ENCODE data around the gene APLP1. TPM values are rescaled to one million over a fixed set of nuclear protein-coding genes. Genes with fewer than 3 reads are reported as not detected.
"Not testable (repeated sequence)": the region's sequence is repeated elsewhere in the genome, so short reads cannot be mapped to it uniquely, and the experiment has no call there.

Gene APLP1
- not detected for total RNA-seq
- polyA plus RNA-seq, result not detected

DNA sequence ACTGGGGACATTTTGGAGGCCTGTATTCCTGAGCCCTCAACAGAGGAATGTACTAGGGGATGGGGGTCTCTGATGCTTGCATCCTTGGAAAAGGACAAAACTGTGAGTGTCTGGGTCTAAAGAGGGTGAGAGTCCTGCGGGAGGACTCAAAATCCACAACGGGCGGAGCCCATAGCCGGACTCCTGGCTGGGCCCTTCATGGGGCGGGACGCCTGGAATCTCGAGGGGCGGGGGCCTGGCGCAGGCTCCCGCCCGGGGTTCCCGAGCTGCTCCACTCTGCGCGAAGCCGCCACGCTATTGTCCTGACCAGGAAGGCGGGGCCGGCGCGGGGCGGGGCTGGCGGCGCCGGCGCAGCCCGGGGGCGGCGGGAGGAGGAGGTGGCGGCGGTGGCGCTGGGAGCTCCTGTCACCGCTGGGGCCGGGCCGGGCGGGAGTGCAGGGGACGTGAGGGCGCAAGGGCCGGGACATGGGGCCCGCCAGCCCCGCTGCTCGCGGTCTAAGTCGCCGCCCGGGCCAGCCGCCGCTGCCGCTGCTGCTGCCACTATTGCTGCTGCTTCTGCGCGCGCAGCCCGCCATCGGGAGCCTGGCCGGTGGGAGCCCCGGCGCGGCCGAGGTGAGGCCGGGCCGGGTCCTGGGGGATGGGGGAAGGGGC, at the start of gene APLP1:
Gene APLP1 (plus strand): TSS at position 403 of the 651 bp plus-strand sequence. CDS start 63 bp downstream, at position 466.
- peak; percentile 59 to 60 for ATAC-seq (ENCODE audit: low read depth in 2 of 2)
- no peak within 1 kb of the TSS for H3K27ac ChIP-seq (ENCODE audit: insufficient read depth, low read length, poor library complexity, severe bottlenecking)
- peak within 1 kb of the TSS; percentile 41 to 82 (median 68) for H3K4me3 Mint-ChIP-seq

DNA sequence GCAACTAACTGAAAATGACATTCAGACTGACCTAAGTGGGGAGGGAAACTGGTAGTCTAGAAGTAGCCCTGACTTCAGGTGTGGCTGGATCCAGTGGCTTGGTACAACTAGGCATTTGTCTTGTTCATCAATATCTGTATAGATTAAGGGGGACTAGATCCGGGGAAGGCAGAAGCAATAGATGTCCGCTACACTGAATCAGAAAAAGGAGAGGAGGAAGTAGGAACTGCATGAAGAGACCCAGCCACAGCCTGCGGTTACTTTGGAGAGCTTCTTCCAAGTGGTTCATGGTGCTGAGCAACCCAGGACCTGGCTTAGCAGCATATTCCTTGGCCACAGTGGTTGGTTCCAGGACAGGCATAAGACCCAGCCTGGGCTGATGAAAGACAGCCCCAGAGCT, 45.8 kb upstream of the APLP1 start:
- H3K36me3 ChIP-seq (ENCODE audit: control insufficient read depth, insufficient read depth, low read length), result no peaks in the 10 kb centered on the region
- H3K27ac ChIP-seq (ENCODE audit: insufficient read depth, low read length, poor library complexity, severe bottlenecking), result no peak overlapping the region
- Mint-ChIP-seq H3K27me3 (peaks cover 17% of the 10 kb centered on the region), H3K4me1 (no peaks in the 10 kb centered on the region), H3K4me3 (no peak overlapping the region), H3K27ac (no peak overlapping the region), H3K9me3 (peaks cover 0 to 3% (median 0%) of the 10 kb centered on the region in 7 donors), H3K36me3 (no peaks in the 10 kb centered on the region)
- H3K9me3 ChIP-seq (ENCODE audit: control insufficient read depth in 2 of 2, low read length in 2 of 2), result no peaks in the 10 kb centered on the region
- H3K27me3 ChIP-seq (ENCODE audit: control insufficient read depth, insufficient read depth, low read length), result peaks cover 4% of the 10 kb centered on the region
- no peaks in the 10 kb centered on the region for H3K4me1 ChIP-seq (ENCODE audit: control insufficient read depth, insufficient read depth, low read length, poor library complexity, severe bottlenecking)
- no peak for ATAC-seq (ENCODE audit: low read depth in 2 of 2)
- no peak overlapping the region for H3K4me3 ChIP-seq (ENCODE audit: low read depth, low read length)
- DNase-seq, result no peak

More for the DNA sequence above, at the start of gene APLP1:
- Histone ChIP-seq H3K9me3 (ENCODE audit: control insufficient read depth in 2 of 2, low read length in 2 of 2) (no peaks in the 10 kb centered on the region), H3K27me3 (ENCODE audit: control insufficient read depth, insufficient read depth, low read length) (peaks cover 7% of the 10 kb centered on the region), H3K4me1 (ENCODE audit: control insufficient read depth, insufficient read depth, low read length, poor library complexity, severe bottlenecking) (peaks cover 23% of the 10 kb centered on the region), H3K4me3 (ENCODE audit: low read depth, low read length) (no peak within 1 kb of the TSS), H3K36me3 (ENCODE audit: control insufficient read depth, insufficient read depth, low read length) (no peaks in the 10 kb centered on the region)
- Mint-ChIP-seq H3K27ac (peak within 1 kb of the TSS in 1 of 3 donors; percentile 32), H3K4me1 (peaks cover 0 to 22% (median 11%) of the 10 kb centered on the region in 4 donors), H3K9me3 (peaks cover 0 to 2% (median 0%) of the 10 kb centered on the region in 7 donors), H3K36me3 (no peaks in the 10 kb centered on the region), H3K27me3 (peaks cover 42% of the 10 kb centered on the region)
- DNase-seq, result peak in 2 of 3 donors; percentile 42 to 44

GRCh38 chr19:35824150-35824549, 44.2 kb upstream of the APLP1 start:
- H3K9me3 ChIP-seq (ENCODE audit: control insufficient read depth in 2 of 2, low read length in 2 of 2), result no peaks in the 10 kb centered on the region
- peaks cover 4% of the 10 kb centered on the region for H3K27me3 ChIP-seq (ENCODE audit: control insufficient read depth, insufficient read depth, low read length)
- peaks cover 10% of the 10 kb centered on the region for H3K27me3 Mint-ChIP-seq
- H3K36me3 ChIP-seq (ENCODE audit: control insufficient read depth, insufficient read depth, low read length), result no peaks in the 10 kb centered on the region
- no peaks in the 10 kb centered on the region for H3K36me3 Mint-ChIP-seq
- peaks cover 0 to 2% (median 0%) of the 10 kb centered on the region in 7 donors for H3K9me3 Mint-ChIP-seq
- H3K4me3 ChIP-seq (ENCODE audit: low read depth, low read length), result no peak overlapping the region
- H3K4me1 Mint-ChIP-seq, result no peaks in the 10 kb centered on the region
- no peaks in the 10 kb centered on the region for H3K4me1 ChIP-seq (ENCODE audit: control insufficient read depth, insufficient read depth, low read length, poor library complexity, severe bottlenecking)
- H3K27ac ChIP-seq (ENCODE audit: insufficient read depth, low read length, poor library complexity, severe bottlenecking), result no peak overlapping the region
- DNase-seq, result no peak
- H3K4me3 Mint-ChIP-seq, result no peak overlapping the region
- ATAC-seq (ENCODE audit: low read depth in 2 of 2), result no peak
- peak overlapping the region in 1 of 3 donors; percentile 25 for H3K27ac Mint-ChIP-seq

DNA sequence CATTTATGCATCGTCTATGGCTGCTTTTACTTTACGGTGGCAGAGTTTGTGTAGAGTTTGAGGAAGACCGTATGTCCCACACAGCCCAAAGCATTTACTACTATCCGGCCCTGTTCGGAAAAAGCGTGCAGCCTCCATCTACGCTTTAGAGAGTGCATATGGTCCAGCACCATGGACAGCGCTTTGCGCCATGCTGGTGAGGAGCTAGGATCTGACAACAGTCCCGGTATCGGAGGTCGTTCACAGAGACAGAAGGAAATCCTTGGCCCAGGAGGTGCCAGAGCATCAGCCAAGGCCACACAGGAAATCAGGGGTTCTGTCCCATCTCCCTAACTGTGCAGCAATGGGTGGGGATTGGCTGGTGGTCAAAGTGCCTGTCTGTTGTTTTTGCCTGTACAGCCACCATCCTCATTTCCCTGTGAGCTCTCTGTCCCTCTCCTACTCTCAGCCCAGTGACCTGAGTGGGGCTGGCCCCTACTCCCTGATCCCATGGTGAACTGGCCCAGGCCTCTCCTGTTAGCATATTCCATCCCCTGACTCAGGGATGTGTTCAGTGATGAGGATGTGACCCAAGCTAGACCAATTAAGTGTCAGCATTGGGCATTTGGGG, 39.6 kb upstream of the APLP1 start:
- Histone ChIP-seq H3K27ac (ENCODE audit: insufficient read depth, low read length, poor library complexity, severe bottlenecking) (no peak overlapping the region), H3K9me3 (ENCODE audit: control insufficient read depth in 2 of 2, low read length in 2 of 2) (no peaks in the 10 kb centered on the region), H3K4me3 (ENCODE audit: low read depth, low read length) (no peak overlapping the region), H3K36me3 (ENCODE audit: control insufficient read depth, insufficient read depth, low read length) (no peaks in the 10 kb centered on the region), H3K27me3 (ENCODE audit: control insufficient read depth, insufficient read depth, low read length) (peaks cover 2% of the 10 kb centered on the region), H3K4me1 (ENCODE audit: control insufficient read depth, insufficient read depth, low read length, poor library complexity, severe bottlenecking) (no peaks in the 10 kb centered on the region)
- peak in 2 of 3 donors; percentile 36 to 48 for DNase-seq
- H3K4me1 Mint-ChIP-seq, result no peaks in the 10 kb centered on the region
- H3K27me3 Mint-ChIP-seq, result peaks cover 12% of the 10 kb centered on the region
- H3K36me3 Mint-ChIP-seq, result no peaks in the 10 kb centered on the region
- peaks cover 0 to 2% (median 0%) of the 10 kb centered on the region in 7 donors for H3K9me3 Mint-ChIP-seq
- H3K4me3 Mint-ChIP-seq, result no peak overlapping the region
- no peak for ATAC-seq (ENCODE audit: low read depth in 2 of 2)
- H3K27ac Mint-ChIP-seq, result no peak overlapping the region

GRCh38 chr19:35830986-35831385, 37.4 kb upstream of the APLP1 start:
- Histone ChIP-seq H3K27me3 (ENCODE audit: control insufficient read depth, insufficient read depth, low read length) (peaks cover 2% of the 10 kb centered on the region), H3K27ac (ENCODE audit: insufficient read depth, low read length, poor library complexity, severe bottlenecking) (no peak overlapping the region), H3K4me1 (ENCODE audit: control insufficient read depth, insufficient read depth, low read length, poor library complexity, severe bottlenecking) (no peaks in the 10 kb centered on the region), H3K36me3 (ENCODE audit: control insufficient read depth, insufficient read depth, low read length) (no peaks in the 10 kb centered on the region), H3K9me3 (ENCODE audit: control insufficient read depth in 2 of 2, low read length in 2 of 2) (no peaks in the 10 kb centered on the region), H3K4me3 (ENCODE audit: low read depth, low read length) (no peak overlapping the region)
- Mint-ChIP-seq H3K4me3 (no peak overlapping the region), H3K9me3 (peaks cover 0 to 2% (median 0%) of the 10 kb centered on the region in 7 donors), H3K4me1 (no peaks in the 10 kb centered on the region), H3K27me3 (peaks cover 26% of the 10 kb centered on the region), H3K36me3 (no peaks in the 10 kb centered on the region), H3K27ac (peak overlapping the region in 1 of 3 donors; percentile 26)
- DNase-seq, result no peak
- ATAC-seq (ENCODE audit: low read depth in 2 of 2), result no peak

DNA sequence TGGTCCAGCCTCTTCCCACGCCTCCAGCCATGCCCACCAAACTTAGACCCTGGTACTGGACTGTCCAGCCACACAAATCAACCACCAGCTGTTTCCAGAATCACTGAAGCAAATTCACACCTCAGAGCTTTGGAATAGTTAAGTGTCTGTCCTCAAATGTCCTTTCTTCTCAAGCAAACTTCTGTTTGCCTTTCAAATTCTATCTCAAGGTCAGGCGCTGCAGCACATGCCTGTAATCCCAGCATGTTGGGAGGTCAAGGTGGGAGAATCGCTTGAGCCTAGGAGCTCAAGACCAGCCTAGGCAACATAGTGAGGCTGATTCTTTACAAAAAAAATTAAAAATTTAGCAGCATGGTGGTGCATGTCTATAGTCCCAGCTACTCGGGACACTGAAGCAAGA, 36.3 kb upstream of the APLP1 start:
- Histone ChIP-seq H3K36me3 (ENCODE audit: control insufficient read depth, insufficient read depth, low read length) (no peaks in the 10 kb centered on the region), H3K9me3 (ENCODE audit: control insufficient read depth in 2 of 2, low read length in 2 of 2) (no peaks in the 10 kb centered on the region), H3K4me1 (ENCODE audit: control insufficient read depth, insufficient read depth, low read length, poor library complexity, severe bottlenecking) (no peaks in the 10 kb centered on the region), H3K27me3 (ENCODE audit: control insufficient read depth, insufficient read depth, low read length) (peaks cover 4% of the 10 kb centered on the region), H3K27ac (ENCODE audit: insufficient read depth, low read length, poor library complexity, severe bottlenecking) (no peak overlapping the region), H3K4me3 (ENCODE audit: low read depth, low read length) (no peak overlapping the region)
- Mint-ChIP-seq H3K27me3 (peaks cover 27% of the 10 kb centered on the region), H3K4me3 (no peak overlapping the region), H3K27ac (no peak overlapping the region), H3K9me3 (peaks cover 0 to 2% (median 0%) of the 10 kb centered on the region in 7 donors), H3K36me3 (no peaks in the 10 kb centered on the region), H3K4me1 (no peaks in the 10 kb centered on the region)
- ATAC-seq (ENCODE audit: low read depth in 2 of 2) (no peak), DNase-seq (no peak)

DNA sequence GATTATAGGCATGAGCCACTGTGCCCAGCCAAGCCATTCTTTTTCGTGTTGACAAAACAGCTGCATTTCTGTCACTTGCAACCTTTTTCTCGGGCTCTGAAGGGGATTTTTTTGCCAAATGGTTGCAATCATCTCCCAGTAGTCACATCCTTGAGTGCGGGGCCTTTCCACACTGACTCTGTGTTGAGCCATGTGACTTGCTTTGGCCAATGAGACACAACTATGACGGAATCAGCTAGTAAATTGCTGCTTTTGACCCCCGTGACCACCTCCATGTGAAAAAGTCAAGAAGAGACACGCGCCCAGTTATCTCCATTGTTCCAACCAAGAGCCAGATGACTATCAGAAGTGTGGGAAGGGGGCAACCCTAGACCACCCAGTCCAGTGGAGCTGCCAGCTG, 34.4 kb upstream of the APLP1 start:
- no peaks in the 10 kb centered on the region for H3K4me1 ChIP-seq (ENCODE audit: control insufficient read depth, insufficient read depth, low read length, poor library complexity, severe bottlenecking)
- H3K27me3 ChIP-seq (ENCODE audit: control insufficient read depth, insufficient read depth, low read length), result peaks cover 5% of the 10 kb centered on the region
- H3K4me1 Mint-ChIP-seq, result no peaks in the 10 kb centered on the region
- no peak overlapping the region for H3K27ac ChIP-seq (ENCODE audit: insufficient read depth, low read length, poor library complexity, severe bottlenecking)
- no peak overlapping the region for H3K4me3 ChIP-seq (ENCODE audit: low read depth, low read length)
- H3K27me3 Mint-ChIP-seq, result peaks cover 27% of the 10 kb centered on the region
- H3K36me3 Mint-ChIP-seq, result no peaks in the 10 kb centered on the region
- no peak overlapping the region for H3K27ac Mint-ChIP-seq
- H3K4me3 Mint-ChIP-seq, result no peak overlapping the region
- ATAC-seq (ENCODE audit: low read depth in 2 of 2) (no peak), DNase-seq (no peak)
- peaks cover 0 to 3% (median 0%) of the 10 kb centered on the region in 7 donors for H3K9me3 Mint-ChIP-seq
- peaks cover 2% of the 10 kb centered on the region in 2 experiments for H3K9me3 ChIP-seq (ENCODE audit: control insufficient read depth in 2 of 2, low read length in 2 of 2)
- H3K36me3 ChIP-seq (ENCODE audit: control insufficient read depth, insufficient read depth, low read length), result no peaks in the 10 kb centered on the region

GRCh38 chr19:35836096-35836495, 32.3 kb upstream of the APLP1 start:
- not testable (repeated sequence) for H3K4me3 Mint-ChIP-seq; H3K27me3 ChIP-seq (ENCODE audit: control insufficient read depth, insufficient read depth, low read length); H3K36me3 ChIP-seq (ENCODE audit: control insufficient read depth, insufficient read depth, low read length); ATAC-seq (ENCODE audit: low read depth in 2 of 2); H3K27ac ChIP-seq (ENCODE audit: insufficient read depth, low read length, poor library complexity, severe bottlenecking); H3K4me1 Mint-ChIP-seq; H3K36me3 Mint-ChIP-seq; H3K4me3 ChIP-seq (ENCODE audit: low read depth, low read length); DNase-seq; H3K9me3 ChIP-seq (ENCODE audit: control insufficient read depth in 2 of 2, low read length in 2 of 2); H3K4me1 ChIP-seq (ENCODE audit: control insufficient read depth, insufficient read depth, low read length, poor library complexity, severe bottlenecking); H3K27ac Mint-ChIP-seq; H3K9me3 Mint-ChIP-seq
- peaks cover 27% of the 10 kb centered on the region for H3K27me3 Mint-ChIP-seq

All from CD4-positive, CD25-positive, alpha-beta regulatory T cell (primary cell).